ENCODE measurements around the gene MYO9B. TPM values are rescaled to one million over a fixed set of nuclear protein-coding genes. Genes with fewer than 3 reads are reported as not detected.

MYO9B gene
- total and polyA plus RNA-seq, 9 of the 15 experiments (the other 6 are each of a cell fraction or from before 2014, with no cell fraction given) = 2.4 to 77.6 (median 23.0) TPM

- TF ChIP-seq MBD1 (CRISPR knock-in tag; IDR thresholded peaks at IDR 0.05) = no peak
- TF ChIP-seq YY1 (IDR thresholded peaks at IDR 0.05; ENCODE audit: borderline replicate concordance in 1 of 3, control insufficient read depth in 1 of 3, extremely low read depth in 1 of 3, insufficient read depth in 3 of 3, insufficient read length in 1 of 3, insufficient replicate concordance in 2 of 3, low read depth in 1 of 3, low read length in 2 of 3) = peak in 1 of 3 experiments; percentile 2
- peak; percentile 86 for TF ChIP-seq HDAC2 (IDR thresholded peaks at IDR 0.05)
- no peak for TF ChIP-seq CTCFL (IDR thresholded peaks at IDR 0.05; ENCODE audit: borderline replicate concordance, insufficient read depth, low read depth, low read length, poor library complexity, severe bottlenecking)
- no peak for TF ChIP-seq POLR2AphosphoS5 (IDR thresholded peaks at IDR 0.05; ENCODE audit: control insufficient read depth, insufficient read depth, low read depth, low read length)
- TF ChIP-seq NFYB (IDR thresholded peaks at IDR 0.05; ENCODE audit: extremely low read depth, insufficient read length) = no peak
- TF ChIP-seq ZNF354B (CRISPR knock-in tag; IDR thresholded peaks at IDR 0.05) = no peak
- no peak for TF ChIP-seq ETS2 (tag; IDR thresholded peaks at IDR 0.05; ENCODE audit: borderline replicate concordance, poor library complexity, severe bottlenecking)
Observed at GRCh38 chr19:17246681-17247425, 171.3 kb downstream of the MYO9B start (continued).
